HG02798 (cell line): ENCODE data around the gene CACNA1A.

Experiments
- ATAC-seq: cut with Tn5 transposase; IDR thresholded peaks from one replicate; pipeline ENCODE4 v1.9.1; 2021; ENCODE audit warnings: mild to moderate bottlenecking; ENCODE audit not compliant: unreplicated experiment, poor library complexity

Gene CACNA1A

GRCh38 chr19:13244920-13245319 lies 261.4 kb downstream of the CACNA1A start:
- no peak for ATAC-seq

GRCh38 chr19:13241231-13242104 lies 264.8 kb downstream of the CACNA1A start:
- no peak for ATAC-seq

- no peak for ATAC-seq
Observed at GRCh38 chr19:13240312-13241022, 265.8 kb downstream of the CACNA1A start.

GRCh38 chr19:13238891-13239534 lies 267.3 kb downstream of the CACNA1A start:
- ATAC-seq: no peak

- ATAC-seq: no peak
Observed at GRCh38 chr19:13234518-13234917, 271.8 kb downstream of the CACNA1A start.

GRCh38 chr19:13231663-13232062 lies 274.6 kb downstream of the CACNA1A start:
- no peak for ATAC-seq

- no peak for ATAC-seq
Observed at GRCh38 chr19:13229246-13229645, 277.0 kb downstream of the CACNA1A start.

- no peak for ATAC-seq
Observed at GRCh38 chr19:13228561-13228960, 277.7 kb downstream of the CACNA1A start.

- ATAC-seq: no peak
Observed at GRCh38 chr19:13226983-13227382, 279.3 kb downstream of the CACNA1A start.

- ATAC-seq: no peak
Observed at GRCh38 chr19:13225973-13226865, 280.1 kb downstream of the CACNA1A start.

- no peak for ATAC-seq
Observed at GRCh38 chr19:13225085-13225484, 281.2 kb downstream of the CACNA1A start.

- no peak for ATAC-seq
Observed at GRCh38 chr19:13220847-13221246, 285.4 kb downstream of the CACNA1A start.

GRCh38 chr19:13215572-13216380 lies 290.5 kb downstream of the CACNA1A start:
- ATAC-seq: no peak

- no peak for ATAC-seq
Observed at GRCh38 chr19:13214036-13214730, 292.1 kb downstream of the CACNA1A start.

- no peak for ATAC-seq
Observed at GRCh38 chr19:13212759-13213330, 293.4 kb downstream of the CACNA1A start.

GRCh38 chr19:13211426-13212308 lies 294.6 kb downstream of the CACNA1A start:
- ATAC-seq: no peak

GRCh38 chr19:13210941-13211340 lies 295.3 kb downstream of the CACNA1A start:
- ATAC-seq: no peak
